ENCODE data around the gene CARS2. TPM values are rescaled to one million over a fixed set of nuclear protein-coding genes. Genes with fewer than 3 reads are reported as not detected.

CARS2 gene
- total RNA-seq, 2 experiments from 2014 or later, result 45.0 to 47.3 TPM

DNA sequence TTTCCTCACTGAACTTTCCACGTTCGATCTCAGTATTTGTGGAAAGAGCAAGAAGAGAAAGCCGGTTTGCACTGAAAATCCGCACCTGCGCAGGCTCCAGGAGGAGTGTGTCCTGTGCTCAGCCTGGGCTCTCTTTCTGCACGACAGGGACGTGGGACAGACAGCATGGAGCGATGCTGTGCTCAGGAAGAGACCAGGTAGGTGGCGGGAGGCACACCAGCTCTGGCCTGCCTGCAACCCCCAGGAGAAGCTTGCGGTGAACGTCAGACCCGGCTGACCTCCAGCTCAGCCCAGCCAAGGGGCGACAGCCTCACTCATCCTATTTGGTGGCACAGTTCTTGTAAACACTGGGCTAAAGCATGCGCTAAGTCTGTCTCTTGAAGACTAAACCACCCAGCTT is 54.6 kb downstream of the CARS2 start:
- intact Hi-C loops (cut with micrococcal nuclease; ENCODE audit: unreplicated experiment), result no loop called here
- POLR2A ChIA-PET, result no interaction called here

DNA sequence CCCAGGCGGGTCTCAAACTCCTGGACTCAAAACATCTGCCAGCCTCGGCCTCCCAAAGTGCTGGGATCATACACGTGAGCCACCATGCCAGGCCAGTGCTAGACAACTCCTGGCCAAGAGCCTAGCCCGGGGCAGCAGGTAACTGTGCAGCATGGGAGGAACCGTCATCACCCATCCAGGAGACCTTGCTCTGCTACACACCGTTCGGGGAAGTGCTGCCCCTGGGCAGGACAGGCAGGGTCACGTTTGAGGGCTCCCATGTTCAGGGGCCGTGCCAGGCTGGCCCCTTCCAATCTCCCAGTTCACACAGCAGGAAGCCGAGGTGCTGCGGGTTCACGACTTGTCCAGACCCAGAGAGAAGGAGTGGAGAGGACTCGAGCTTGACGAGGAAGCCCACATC is 55.5 kb downstream of the CARS2 start:
- no peak overlapping the region for H3K27ac ChIP-seq (ENCODE audit: low read depth, low read length, poor library complexity, severe bottlenecking)
- H4K20me1 ChIP-seq (ENCODE audit: insufficient read depth, low read length), result no peaks in the 10 kb centered on the region
- intact Hi-C loops (cut with micrococcal nuclease; ENCODE audit: unreplicated experiment), result no loop called here
- no TSS peak for BruUV-seq (replicated peaks)
- no peak overlapping the region for H3K4me3 ChIP-seq (ENCODE audit: low read depth, low read length, poor library complexity, severe bottlenecking)
- no peaks in the 10 kb centered on the region for H3K9me3 ChIP-seq (ENCODE audit: low read length)
- H2AFZ ChIP-seq (ENCODE audit: low read length), result no peak overlapping the region
- no peaks in the 10 kb centered on the region for H3K4me1 ChIP-seq (ENCODE audit: insufficient read depth, low read length, poor library complexity, severe bottlenecking)
- DNase-seq (ENCODE audit: low spot score), result no peak
- H3K36me3 ChIP-seq (ENCODE audit: insufficient read depth, low read length), result no peaks in the 10 kb centered on the region
- no peaks in the 10 kb centered on the region for H3K79me2 ChIP-seq (ENCODE audit: insufficient read depth, low read depth, low read length)
- ChIA-PET POLR2A (no interaction called here), CTCF (ENCODE audit: unreplicated experiment) (no interaction called here)
- no peak overlapping the region for H3K4me2 ChIP-seq (ENCODE audit: low read length)
- TF ChIP-seq, protein P1, sequence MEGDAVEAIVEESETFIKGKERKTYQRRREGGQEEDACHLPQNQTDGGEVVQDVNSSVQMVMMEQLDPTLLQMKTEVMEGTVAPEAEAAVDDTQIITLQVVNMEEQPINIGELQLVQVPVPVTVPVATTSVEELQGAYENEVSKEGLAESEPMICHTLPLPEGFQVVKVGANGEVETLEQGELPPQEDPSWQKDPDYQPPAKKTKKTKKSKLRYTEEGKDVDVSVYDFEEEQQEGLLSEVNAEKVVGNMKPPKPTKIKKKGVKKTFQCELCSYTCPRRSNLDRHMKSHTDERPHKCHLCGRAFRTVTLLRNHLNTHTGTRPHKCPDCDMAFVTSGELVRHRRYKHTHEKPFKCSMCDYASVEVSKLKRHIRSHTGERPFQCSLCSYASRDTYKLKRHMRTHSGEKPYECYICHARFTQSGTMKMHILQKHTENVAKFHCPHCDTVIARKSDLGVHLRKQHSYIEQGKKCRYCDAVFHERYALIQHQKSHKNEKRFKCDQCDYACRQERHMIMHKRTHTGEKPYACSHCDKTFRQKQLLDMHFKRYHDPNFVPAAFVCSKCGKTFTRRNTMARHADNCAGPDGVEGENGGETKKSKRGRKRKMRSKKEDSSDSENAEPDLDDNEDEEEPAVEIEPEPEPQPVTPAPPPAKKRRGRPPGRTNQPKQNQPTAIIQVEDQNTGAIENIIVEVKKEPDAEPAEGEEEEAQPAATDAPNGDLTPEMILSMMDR (conservative IDR thresholded peaks at IDR 0.05; ENCODE audit: low read length), result no peak
- TF ChIP-seq EZH2phosphoT487 (IDR thresholded peaks at IDR 0.05; ENCODE audit: borderline replicate concordance, low read depth, low read length), result no peak
- H3K9me2 ChIP-seq (ENCODE audit: insufficient read depth, low read length), result no peaks in the 10 kb centered on the region

More for the DNA sequence above, 54.6 kb downstream of the CARS2 start:
- no peaks in the 10 kb centered on the region for H3K9me2 ChIP-seq (ENCODE audit: insufficient read depth, low read length)
- no peak for TF ChIP-seq EZH2phosphoT487 (IDR thresholded peaks at IDR 0.05; ENCODE audit: borderline replicate concordance, low read depth, low read length)
- TF ChIP-seq, protein P1 (conservative IDR thresholded peaks at IDR 0.05; ENCODE audit: low read length), result no peak
- no peak for DNase-seq (ENCODE audit: low spot score)
- no peaks in the 10 kb centered on the region for H3K9me3 ChIP-seq (ENCODE audit: low read length)
- no peaks in the 10 kb centered on the region for H4K20me1 ChIP-seq (ENCODE audit: insufficient read depth, low read length)
- no peak overlapping the region for H2AFZ ChIP-seq (ENCODE audit: low read length)
- no TSS peak for BruUV-seq (replicated peaks)
- H3K4me2 ChIP-seq (ENCODE audit: low read length), result no peak overlapping the region
- H3K36me3 ChIP-seq (ENCODE audit: insufficient read depth, low read length), result no peaks in the 10 kb centered on the region
- H3K4me3 ChIP-seq (ENCODE audit: low read depth, low read length, poor library complexity, severe bottlenecking), result no peak overlapping the region
- no peak overlapping the region for H3K27ac ChIP-seq (ENCODE audit: low read depth, low read length, poor library complexity, severe bottlenecking)
- H3K4me1 ChIP-seq (ENCODE audit: insufficient read depth, low read length, poor library complexity, severe bottlenecking), result no peaks in the 10 kb centered on the region
- H3K79me2 ChIP-seq (ENCODE audit: insufficient read depth, low read depth, low read length), result no peaks in the 10 kb centered on the region
- CTCF ChIA-PET (ENCODE audit: unreplicated experiment), result no interaction called here

DNA sequence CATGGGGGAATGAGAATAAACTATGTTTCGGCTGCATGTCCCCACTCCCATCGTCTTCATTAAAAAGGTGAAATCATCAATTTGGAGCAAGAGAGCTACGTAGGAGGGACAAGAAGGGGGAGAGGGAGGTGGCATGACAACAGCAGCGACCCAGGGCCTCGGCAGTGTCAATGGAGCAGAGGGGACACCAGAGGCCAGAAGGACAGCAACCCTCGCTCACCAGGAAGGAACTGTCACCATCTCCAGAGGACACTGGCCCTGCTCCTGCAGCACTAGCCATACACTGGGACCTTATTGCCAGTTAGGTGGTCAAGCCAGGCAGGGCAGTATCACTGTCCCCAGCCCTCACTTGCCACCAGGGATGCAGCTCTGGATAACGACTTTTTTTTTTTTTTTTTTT is 56.4 kb downstream of the CARS2 start:
- DNase-seq (ENCODE audit: low spot score), result no peak
- TF ChIP-seq, protein P1 (conservative IDR thresholded peaks at IDR 0.05; ENCODE audit: low read length), result no peak
- no peak for TF ChIP-seq EZH2phosphoT487 (IDR thresholded peaks at IDR 0.05; ENCODE audit: borderline replicate concordance, low read depth, low read length)
- Histone ChIP-seq H3K4me3 (ENCODE audit: low read depth, low read length, poor library complexity, severe bottlenecking) (no peak overlapping the region), H3K79me2 (ENCODE audit: insufficient read depth, low read depth, low read length) (no peaks in the 10 kb centered on the region), H2AFZ (ENCODE audit: low read length) (no peak overlapping the region), H3K4me2 (ENCODE audit: low read length) (no peak overlapping the region), H3K36me3 (ENCODE audit: insufficient read depth, low read length) (peaks cover 1% of the 10 kb centered on the region; the same call in 1 of the 2 replicates), H3K4me1 (ENCODE audit: insufficient read depth, low read length, poor library complexity, severe bottlenecking) (peaks cover 8% of the 10 kb centered on the region), H3K9me2 (ENCODE audit: insufficient read depth, low read length) (no peaks in the 10 kb centered on the region), H3K9me3 (ENCODE audit: low read length) (no peaks in the 10 kb centered on the region), H4K20me1 (ENCODE audit: insufficient read depth, low read length) (no peaks in the 10 kb centered on the region), H3K27ac (ENCODE audit: low read depth, low read length, poor library complexity, severe bottlenecking) (no peak overlapping the region)
- POLR2A ChIA-PET, result no interaction called here
- CTCF ChIA-PET (ENCODE audit: unreplicated experiment), result no interaction called here
- intact Hi-C loops (cut with micrococcal nuclease; ENCODE audit: unreplicated experiment), result no loop called here
- BruUV-seq (replicated peaks), result no TSS peak

All from OCI-LY7 (cell line).